SU-DHL-6 (cell line): ENCODE measurements around the gene RNF17.

ENCODE experiments used
- EZH2phosphoT487 ChIP-seq: fragments of 200-600 bp; sonication (generic), shearing (Covaris generic); conservative IDR thresholded peaks from 2 replicates; pipeline ENCODE4 v1.6.1; 2018; ENCODE audit warnings: mild to moderate bottlenecking, antibody characterized with exemption, low read length, moderate library complexity, mixed read lengths
- TF ChIP-seq, protein P1 (sequence below): fragments of 200-600 bp; sonication (generic); IDR thresholded peaks from one replicate; pipeline ENCODE4 v1.5.1; 2017; ENCODE audit warnings: antibody characterized with exemption, mild to moderate bottlenecking, low read length, moderate library complexity; ENCODE audit not compliant: insufficient read depth, poor library complexity, severe bottlenecking

- TF ChIP-seq, protein P1, sequence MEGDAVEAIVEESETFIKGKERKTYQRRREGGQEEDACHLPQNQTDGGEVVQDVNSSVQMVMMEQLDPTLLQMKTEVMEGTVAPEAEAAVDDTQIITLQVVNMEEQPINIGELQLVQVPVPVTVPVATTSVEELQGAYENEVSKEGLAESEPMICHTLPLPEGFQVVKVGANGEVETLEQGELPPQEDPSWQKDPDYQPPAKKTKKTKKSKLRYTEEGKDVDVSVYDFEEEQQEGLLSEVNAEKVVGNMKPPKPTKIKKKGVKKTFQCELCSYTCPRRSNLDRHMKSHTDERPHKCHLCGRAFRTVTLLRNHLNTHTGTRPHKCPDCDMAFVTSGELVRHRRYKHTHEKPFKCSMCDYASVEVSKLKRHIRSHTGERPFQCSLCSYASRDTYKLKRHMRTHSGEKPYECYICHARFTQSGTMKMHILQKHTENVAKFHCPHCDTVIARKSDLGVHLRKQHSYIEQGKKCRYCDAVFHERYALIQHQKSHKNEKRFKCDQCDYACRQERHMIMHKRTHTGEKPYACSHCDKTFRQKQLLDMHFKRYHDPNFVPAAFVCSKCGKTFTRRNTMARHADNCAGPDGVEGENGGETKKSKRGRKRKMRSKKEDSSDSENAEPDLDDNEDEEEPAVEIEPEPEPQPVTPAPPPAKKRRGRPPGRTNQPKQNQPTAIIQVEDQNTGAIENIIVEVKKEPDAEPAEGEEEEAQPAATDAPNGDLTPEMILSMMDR: no peak
- no peak for TF ChIP-seq EZH2phosphoT487
Measured at GRCh38 chr13:24875566-24875965, 111.6 kb downstream of the RNF17 start.
